ENCODE results near the gene ACVR1C. TPM values are rescaled to one million over a fixed set of nuclear protein-coding genes. Genes with fewer than 3 reads are reported as not detected.

The ACVR1C gene
- total RNA-seq, 1 donor from 2014 or later: 1.1 TPM

DNA sequence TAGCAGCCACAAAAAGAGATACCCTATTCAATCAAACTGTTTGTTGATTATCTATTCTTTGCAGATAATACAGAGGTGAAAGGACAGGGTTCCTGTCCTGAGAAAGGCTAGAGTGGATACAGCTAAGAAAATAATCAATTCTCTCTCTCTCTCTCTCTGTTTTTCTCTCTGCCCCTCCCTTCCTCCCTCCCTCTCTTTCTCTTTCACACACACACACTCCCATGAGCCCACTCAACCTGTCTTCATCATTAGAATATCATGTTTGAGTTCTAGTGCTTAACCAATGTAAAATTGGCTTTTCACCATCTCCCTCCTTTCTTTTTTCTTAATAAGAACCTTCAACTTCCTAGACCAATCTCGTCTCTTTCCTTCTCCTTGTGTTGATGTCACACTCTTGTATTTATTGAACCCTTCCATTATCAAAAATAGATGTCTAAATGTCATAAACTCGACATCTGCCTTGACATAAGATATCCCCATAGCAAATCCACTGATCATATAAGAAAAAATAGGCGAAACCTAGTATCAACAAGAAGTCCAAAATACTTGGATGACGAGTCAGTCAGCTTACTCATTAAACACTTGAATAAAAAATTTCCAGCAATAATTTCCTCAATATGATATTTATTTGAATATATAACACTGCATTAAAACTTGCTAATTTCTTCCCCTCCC, 141.9 kb downstream of the ACVR1C start:
- no peaks in the 10 kb centered on the region for H3K27me3 Mint-ChIP-seq (ENCODE audit: insufficient read depth)

DNA sequence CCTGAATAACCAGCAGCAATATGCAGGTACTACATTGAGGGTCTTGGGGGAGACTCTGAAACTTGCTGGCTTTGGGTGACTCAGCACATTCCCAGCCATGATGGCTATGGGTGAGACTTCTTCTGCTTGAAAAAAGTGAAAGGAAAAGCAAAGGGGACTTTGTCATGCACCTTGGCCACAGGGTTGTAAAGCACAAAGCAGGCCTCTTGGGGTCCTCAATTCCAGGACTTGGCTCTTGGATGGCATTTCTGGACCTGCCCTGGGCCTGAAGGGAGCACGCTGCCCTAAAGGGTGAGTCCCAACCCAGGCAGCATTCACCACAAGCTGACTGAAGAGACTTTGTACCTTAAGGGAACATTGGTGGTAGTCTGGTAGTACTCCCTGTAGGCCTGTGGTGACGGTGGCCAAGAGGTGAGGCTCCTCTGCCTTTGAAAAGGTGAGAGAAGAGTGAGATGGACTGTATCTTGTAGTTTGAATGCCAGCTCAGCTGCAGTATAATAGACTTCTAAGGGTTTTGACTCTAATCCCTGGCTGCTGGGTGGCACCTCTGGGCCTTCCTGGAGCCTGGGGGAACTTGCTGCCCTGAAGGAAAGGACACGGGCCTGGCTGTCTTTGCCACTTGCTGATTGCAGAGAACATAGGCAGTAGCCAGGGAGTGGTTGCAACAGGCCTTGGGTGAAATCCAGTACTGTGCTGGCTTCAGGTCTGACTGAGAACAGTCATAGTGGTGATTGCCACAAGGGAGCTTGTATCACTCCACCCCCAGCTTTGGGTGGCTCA, 148.3 kb downstream of the ACVR1C start:
- Mint-ChIP-seq H3K27ac (peak overlapping the region; percentile 99), H3K36me3 (ENCODE audit: low read depth) (peaks cover 21% of the 10 kb centered on the region), H3K27me3 (ENCODE audit: insufficient read depth) (no peaks in the 10 kb centered on the region), H3K9me3 (no peaks in the 10 kb centered on the region), H3K4me1 (ENCODE audit: low read depth) (peaks cover 95% of the 10 kb centered on the region), H3K4me3 (peak overlapping the region; percentile 83)
- intact Hi-C loops (cut with micrococcal nuclease): loop anchor here (1.0 to 10.0 kb wide), 6 partner anchors 8 to 1138 kb away; no protein-coding TSS in a partner anchor
- DNase-seq (ENCODE audit: low spot score): peak; percentile 62

More for the DNA sequence above, 141.9 kb downstream of the ACVR1C start:
- H3K9me3 Mint-ChIP-seq: no peaks in the 10 kb centered on the region
- peak overlapping the region; percentile 83 for H3K27ac Mint-ChIP-seq
- H3K4me3 Mint-ChIP-seq: peak overlapping the region; percentile 74
- no peak for DNase-seq (ENCODE audit: low spot score)
- intact Hi-C loops (cut with micrococcal nuclease): loop anchor here (10.0 kb wide), 1 partner anchor 708 kb away; no protein-coding TSS in a partner anchor
- H3K4me1 Mint-ChIP-seq (ENCODE audit: low read depth): peaks cover 94% of the 10 kb centered on the region
- peaks cover 10% of the 10 kb centered on the region for H3K36me3 Mint-ChIP-seq (ENCODE audit: low read depth)

DNA sequence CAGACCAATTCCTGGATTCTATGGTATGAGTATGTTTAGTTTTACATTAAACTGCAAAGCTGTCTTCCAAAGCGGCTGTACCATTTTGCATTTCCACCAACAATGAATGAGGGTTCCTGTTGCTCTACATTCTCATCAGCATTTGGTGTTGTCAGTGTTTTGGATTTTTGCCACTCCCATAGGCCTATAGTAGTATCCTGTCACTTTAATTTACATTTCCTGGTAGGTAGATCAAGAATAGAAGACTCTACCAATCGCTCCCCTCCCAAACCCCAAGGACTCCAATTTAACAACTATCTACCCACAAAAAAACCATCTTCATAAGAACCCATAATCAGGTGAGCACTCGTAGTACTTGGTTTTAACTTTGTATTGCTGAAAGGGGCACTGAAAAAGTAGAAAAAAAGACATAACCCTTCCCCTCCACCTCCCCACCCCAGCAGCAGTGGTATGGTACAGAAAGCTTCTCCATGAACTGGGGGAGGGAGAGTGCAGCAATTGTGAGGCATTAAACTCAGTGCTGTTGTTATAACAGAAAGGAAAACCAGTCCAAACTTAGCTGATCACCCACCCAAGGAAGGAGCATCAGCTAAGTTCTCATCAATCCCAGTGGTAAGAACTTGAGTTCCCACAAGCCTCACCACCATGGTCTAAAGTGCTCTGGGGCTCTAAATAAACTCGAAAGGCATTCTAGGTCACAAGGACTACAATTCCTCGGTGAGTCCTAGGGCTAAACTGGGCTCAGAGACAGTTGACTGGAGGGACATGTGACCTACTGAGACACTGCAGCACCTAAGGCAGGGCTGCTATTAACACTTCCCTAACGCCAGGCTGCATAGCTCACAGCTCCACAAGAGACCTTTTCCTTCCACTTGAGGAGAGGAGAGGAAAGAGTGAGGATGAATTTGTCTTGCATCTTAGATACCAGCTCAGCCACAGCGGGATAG, 149.3 kb downstream of the ACVR1C start:
- H3K4me1 Mint-ChIP-seq (ENCODE audit: low read depth): peaks cover 96% of the 10 kb centered on the region
- H3K9me3 Mint-ChIP-seq: no peaks in the 10 kb centered on the region
- H3K36me3 Mint-ChIP-seq (ENCODE audit: low read depth): peaks cover 21% of the 10 kb centered on the region
- DNase-seq (ENCODE audit: low spot score): no peak
- peak overlapping the region; percentile 83 for H3K4me3 Mint-ChIP-seq
- intact Hi-C loops (cut with micrococcal nuclease): loop anchor here (1.0 to 10.0 kb wide), 6 partner anchors 9 to 1137 kb away; no protein-coding TSS in a partner anchor
- H3K27me3 Mint-ChIP-seq (ENCODE audit: insufficient read depth): no peaks in the 10 kb centered on the region
- peak overlapping the region; percentile 99 for H3K27ac Mint-ChIP-seq

DNA sequence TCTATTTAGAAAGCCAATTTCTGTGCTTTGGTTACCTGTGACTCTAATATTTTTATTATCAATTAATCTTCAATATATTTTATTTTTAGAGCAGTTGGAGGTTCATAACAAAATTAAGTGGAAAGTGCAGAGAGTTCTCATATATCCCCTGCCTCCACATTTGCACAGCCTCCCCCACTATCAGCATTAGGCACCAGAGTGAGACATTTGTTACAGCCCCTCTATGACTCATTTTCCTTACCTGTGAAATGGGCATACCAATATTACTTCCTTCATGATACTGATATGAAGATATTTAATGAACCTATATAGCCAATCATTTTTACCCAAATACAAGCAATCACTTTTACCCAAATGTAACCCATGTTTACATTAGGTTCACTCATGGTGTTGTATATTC, 150.7 kb downstream of the ACVR1C start:
- Mint-ChIP-seq H3K4me3 (peak overlapping the region; percentile 20), H3K4me1 (ENCODE audit: low read depth) (peaks cover 98% of the 10 kb centered on the region), H3K27ac (peak overlapping the region; percentile 99), H3K9me3 (no peaks in the 10 kb centered on the region), H3K36me3 (ENCODE audit: low read depth) (peaks cover 24% of the 10 kb centered on the region), H3K27me3 (ENCODE audit: insufficient read depth) (no peaks in the 10 kb centered on the region)
- no peak for DNase-seq (ENCODE audit: low spot score)
- intact Hi-C loops (cut with micrococcal nuclease): loop anchor here (1.0 kb wide), 6 partner anchors 9 to 74 kb away; partner anchors contain the start of gene CYTIP

DNA sequence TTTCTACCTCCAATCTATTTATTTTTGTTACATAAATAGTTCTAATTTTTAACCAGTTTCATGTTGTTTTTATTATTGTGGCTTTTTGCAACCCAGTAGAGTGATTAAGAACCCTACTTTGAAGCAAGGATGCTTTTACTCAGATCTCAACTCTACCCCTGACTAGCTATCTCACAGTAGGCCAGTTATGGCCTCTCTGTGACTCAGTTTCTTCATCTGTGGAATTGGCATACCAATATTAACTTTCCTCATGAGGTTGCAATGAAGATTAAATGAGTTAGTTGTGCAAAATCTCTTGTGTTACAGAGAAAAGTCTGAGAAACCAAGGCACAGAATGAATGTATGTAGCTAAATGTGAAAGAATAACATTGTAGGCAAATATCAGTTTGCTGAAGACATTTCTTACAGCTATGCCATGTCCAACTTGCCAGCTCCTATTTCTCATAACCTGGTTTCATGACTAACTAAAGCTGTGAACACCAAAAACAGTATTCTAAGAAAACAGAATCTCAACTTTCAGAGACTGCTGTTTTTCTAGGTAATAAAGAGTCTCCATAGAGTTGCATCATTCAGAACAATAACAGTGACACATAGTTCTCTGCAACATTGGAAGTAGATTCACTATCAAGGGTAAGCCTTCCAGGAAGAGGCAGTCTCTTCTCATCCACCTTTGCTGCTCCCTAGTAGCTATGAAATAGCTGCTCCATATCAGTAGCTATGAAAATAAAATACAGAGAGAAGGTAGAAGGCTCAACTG, 151.5 kb downstream of the ACVR1C start:
- Mint-ChIP-seq H3K9me3 (no peaks in the 10 kb centered on the region), H3K4me3 (peak overlapping the region; percentile 70), H3K27me3 (ENCODE audit: insufficient read depth) (no peaks in the 10 kb centered on the region), H3K4me1 (ENCODE audit: low read depth) (peaks cover 96% of the 10 kb centered on the region), H3K36me3 (ENCODE audit: low read depth) (peaks cover 18% of the 10 kb centered on the region), H3K27ac (peak overlapping the region; percentile 99)
- no peak for DNase-seq (ENCODE audit: low spot score)
- intact Hi-C loops (cut with micrococcal nuclease): loop anchor here (1.0 kb wide), 6 partner anchors 8 to 73 kb away; partner anchors contain the start of gene CYTIP

Other genes with a start within 250 kb of the ACVR1C start
- 296 and 302 TPM in 2 replicates for gene CYTIP, start 184.8 kb downstream of the ACVR1C start, total RNA-seq
- 44.0 and 46.5 TPM in 2 replicates for gene ACVR1, start 247.5 kb upstream of the ACVR1C start, total RNA-seq

Data from activated T-helper 1 cell treated with anti-CD3 and anti-CD28 coated beads, Interleukin-12 subunit alpha, Interleukin-12 subunit beta, Interleukin-2, Interleukin-4 antibody, amounts not matched to agents 30 ng/mL and 10 ng/mL and 1 ng/mL, durations not matched to agents 14 hours and 24 hours and 36 hours (primary cell).